Measurements from ENCODE around the gene ANKRD17.
A peak's percentile ranks its signal among the peaks of the same experiment; 100 is the strongest.
"Not testable (repeated sequence)": the region's sequence is repeated elsewhere in the genome, so short reads cannot be mapped to it uniquely, and the experiment has no call there.

Gene ANKRD17

DNA sequence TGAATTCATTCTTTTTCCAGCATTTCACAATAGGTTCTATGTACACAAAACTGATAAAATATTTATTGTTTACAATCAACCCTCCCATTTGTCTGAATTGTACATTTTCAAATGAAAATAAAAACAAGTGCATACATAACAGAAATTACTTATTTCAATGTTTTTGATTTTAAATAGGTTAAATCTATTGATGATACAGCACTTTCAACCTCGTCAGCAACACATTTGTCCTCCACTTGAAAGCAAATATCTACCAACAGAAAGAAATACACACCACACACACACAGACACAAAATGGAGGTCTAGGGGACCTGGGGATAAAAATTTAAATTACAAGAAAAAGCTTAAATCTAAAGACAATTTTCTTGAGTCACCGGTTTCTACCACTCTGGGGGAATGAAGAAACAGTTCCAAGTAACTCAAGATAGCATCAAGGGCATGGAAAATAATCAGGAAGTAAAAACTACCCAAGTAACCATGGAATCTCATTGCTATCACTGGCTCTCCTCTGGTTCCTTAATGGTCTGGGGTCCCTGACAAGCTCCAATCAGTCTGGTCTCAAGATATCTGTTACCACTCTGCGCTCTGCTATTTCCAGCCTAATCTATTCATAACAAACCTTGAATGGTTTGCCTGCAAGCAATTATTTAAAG lies 27.6 kb downstream of the ANKRD17 start:
- DNase-seq (ENCODE audit: low read depth) = no peak
- no peak overlapping the region for H3K4me3 ChIP-seq (ENCODE audit: low read length)
- TF ChIP-seq, protein P1, sequence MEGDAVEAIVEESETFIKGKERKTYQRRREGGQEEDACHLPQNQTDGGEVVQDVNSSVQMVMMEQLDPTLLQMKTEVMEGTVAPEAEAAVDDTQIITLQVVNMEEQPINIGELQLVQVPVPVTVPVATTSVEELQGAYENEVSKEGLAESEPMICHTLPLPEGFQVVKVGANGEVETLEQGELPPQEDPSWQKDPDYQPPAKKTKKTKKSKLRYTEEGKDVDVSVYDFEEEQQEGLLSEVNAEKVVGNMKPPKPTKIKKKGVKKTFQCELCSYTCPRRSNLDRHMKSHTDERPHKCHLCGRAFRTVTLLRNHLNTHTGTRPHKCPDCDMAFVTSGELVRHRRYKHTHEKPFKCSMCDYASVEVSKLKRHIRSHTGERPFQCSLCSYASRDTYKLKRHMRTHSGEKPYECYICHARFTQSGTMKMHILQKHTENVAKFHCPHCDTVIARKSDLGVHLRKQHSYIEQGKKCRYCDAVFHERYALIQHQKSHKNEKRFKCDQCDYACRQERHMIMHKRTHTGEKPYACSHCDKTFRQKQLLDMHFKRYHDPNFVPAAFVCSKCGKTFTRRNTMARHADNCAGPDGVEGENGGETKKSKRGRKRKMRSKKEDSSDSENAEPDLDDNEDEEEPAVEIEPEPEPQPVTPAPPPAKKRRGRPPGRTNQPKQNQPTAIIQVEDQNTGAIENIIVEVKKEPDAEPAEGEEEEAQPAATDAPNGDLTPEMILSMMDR (IDR thresholded peaks at IDR 0.05; ENCODE audit: insufficient read depth, low read depth, low read length, missing control alignments) = no peak

DNA sequence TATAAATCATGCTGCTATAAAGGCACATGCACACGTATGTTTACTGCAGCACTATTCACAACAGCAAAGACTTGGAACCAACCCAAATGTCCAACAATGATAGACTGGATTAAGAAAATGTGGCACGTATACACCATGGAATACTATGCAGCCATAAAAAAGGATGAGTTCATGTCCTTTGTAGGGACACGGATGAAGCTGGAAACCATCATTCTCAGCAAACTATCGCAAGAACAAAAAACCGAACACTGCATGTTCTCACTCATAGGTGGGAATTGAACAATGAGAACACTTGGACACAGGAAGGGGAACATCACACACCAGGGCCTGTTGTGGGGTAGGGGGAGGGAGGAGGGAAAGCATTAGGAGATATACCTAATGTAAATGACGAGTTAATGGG lies 29.8 kb downstream of the ANKRD17 start:
- not testable (repeated sequence) for DNase-seq (ENCODE audit: low read depth); H3K4me3 ChIP-seq (ENCODE audit: low read length)

DNA sequence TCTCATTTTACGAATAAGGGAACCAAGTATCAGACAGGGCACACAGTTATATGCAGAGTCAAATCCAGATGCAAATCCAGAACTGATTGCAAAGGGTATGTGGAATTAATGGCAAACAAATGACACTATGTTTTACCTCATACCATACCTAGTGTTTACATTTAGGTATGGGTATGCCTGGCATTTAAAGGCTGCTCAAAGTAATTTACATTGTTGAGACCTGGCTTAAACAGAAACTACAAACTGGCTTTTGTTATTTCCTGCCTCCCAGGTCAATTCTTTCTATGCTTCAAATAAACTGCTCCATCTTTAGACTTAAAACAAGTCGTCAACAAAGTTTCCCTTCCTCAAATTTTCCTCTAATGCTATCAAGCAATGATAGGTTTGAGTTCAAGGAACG lies 33.7 kb downstream of the ANKRD17 start:
- DNase-seq (ENCODE audit: low read depth) = no peak
- no peak overlapping the region for H3K4me3 ChIP-seq (ENCODE audit: low read length)
- TF ChIP-seq, protein P1 (IDR thresholded peaks at IDR 0.05; ENCODE audit: insufficient read depth, low read depth, low read length, missing control alignments) = no peak

DNA sequence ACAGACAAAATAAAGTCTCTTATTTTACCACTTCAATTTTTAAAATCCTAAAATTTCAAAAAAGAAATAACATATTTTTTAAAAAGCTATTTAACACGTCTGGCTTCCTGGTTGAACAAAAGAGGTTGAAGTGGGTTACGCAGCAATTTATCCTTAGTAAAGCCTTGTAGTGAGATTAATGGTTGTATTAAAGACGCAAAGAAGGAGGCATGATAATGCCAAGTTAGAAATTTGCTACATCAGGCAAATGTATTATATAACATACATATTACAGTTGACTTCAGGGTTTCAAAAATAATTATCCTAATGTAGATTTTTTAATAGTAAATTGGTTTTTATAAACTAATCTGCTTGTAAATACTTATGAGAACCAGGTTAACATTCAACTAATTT lies 35.3 kb downstream of the ANKRD17 start:
- peak overlapping the region; percentile 4 for H3K4me3 ChIP-seq (ENCODE audit: low read length)
- TF ChIP-seq, protein P1 (IDR thresholded peaks at IDR 0.05; ENCODE audit: insufficient read depth, low read depth, low read length, missing control alignments) = no peak
- no peak for DNase-seq (ENCODE audit: low read depth)

DNA sequence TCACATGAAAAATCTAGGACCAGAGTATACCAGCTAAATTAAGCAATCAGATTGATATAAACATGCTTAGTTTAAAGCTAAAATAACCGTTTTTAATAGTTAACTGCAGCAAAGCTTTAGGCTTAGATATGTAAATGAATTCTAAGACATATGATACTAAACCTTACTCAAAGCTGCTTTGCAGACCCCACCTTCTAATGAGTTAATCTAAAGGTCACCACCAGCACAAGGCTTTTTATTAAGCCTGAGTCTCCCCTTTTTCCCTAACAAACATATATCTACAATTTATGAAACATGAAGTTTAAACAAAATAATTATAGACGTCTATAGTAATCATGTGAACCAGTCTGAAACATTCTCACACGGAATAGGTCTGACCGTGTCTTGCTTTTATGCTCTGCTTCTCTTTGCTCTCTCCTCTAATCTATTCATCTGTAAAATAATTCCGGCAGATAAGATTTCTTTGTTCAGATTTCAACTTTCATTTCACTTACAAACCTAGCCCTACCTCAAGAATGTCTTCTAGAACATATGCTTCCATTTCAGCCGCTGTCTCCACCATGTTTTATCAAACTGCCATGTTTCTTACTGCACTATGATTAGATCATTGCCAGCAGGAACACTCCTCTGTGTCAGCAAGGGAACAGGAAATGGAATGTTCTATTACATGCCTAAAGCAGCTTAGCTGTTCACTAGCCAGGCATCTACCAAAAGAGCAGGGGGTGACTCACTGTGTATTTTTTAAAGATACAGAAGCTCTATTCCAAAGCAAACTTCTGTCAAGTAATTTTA lies 35.9 kb downstream of the ANKRD17 start:
- H3K4me3 ChIP-seq (ENCODE audit: low read length) = peak overlapping the region; percentile 50
- DNase-seq (ENCODE audit: low read depth) = peak; percentile 94
- TF ChIP-seq, protein P1 (IDR thresholded peaks at IDR 0.05; ENCODE audit: insufficient read depth, low read depth, low read length, missing control alignments) = no peak

DNA sequence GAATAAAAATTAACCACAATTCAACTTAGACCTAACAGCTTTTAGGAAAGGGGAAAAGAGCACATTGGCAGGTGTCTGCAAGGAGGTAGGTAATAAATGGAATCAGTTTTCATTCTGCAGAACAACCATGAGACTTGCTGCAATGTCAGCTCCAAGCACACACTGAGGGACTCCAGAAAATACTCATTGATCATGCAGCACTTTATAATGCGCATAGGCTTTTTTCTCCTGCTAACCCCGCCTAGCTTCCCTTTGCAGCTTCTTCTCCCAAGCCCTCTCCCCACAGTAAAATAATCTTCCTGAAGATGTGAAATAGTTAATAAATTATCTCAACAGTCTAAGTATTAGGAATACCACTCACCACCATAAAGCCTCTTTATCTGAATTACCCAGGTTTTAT lies 36.9 kb downstream of the ANKRD17 start:
- TF ChIP-seq, protein P1 (IDR thresholded peaks at IDR 0.05; ENCODE audit: insufficient read depth, low read depth, low read length, missing control alignments) = no peak
- no peak for DNase-seq (ENCODE audit: low read depth)
- peak overlapping the region; percentile 50 for H3K4me3 ChIP-seq (ENCODE audit: low read length)

DNA sequence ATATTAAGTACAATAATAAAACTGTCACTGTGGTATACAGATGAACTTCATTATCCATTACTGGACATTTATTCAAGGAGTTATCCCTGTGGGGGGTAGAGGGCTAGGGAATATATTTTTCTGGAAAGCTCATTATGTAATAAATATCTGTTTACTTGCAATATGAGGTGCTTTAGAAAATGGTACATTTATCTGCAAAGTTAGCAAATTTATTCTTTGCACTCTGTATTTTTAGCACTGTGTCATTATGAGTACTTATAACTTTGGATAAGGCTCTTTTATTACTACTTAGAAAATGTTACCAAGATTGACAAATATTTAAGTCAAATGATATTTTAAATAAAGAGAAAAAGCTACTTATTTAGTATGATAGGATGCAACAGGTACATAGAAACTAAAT lies 37.8 kb downstream of the ANKRD17 start:
- H3K4me3 ChIP-seq (ENCODE audit: low read length) = no peak overlapping the region

More for the DNA sequence above, 37.8 kb downstream of the ANKRD17 start:
- TF ChIP-seq, protein P1 (IDR thresholded peaks at IDR 0.05; ENCODE audit: insufficient read depth, low read depth, low read length, missing control alignments) = no peak
- DNase-seq (ENCODE audit: low read depth) = no peak
